MCF 10A (cell line): ENCODE data around the gene TMEM252. TPM values are rescaled to one million over a fixed set of nuclear protein-coding genes. Genes with fewer than 3 reads are reported as not detected.

Source experiments
- BruUV-seq: library from RNA; stranded (reverse); fragments of 400-500 nt; replicated peaks from 2 replicates; lab custom pipeline; 2021; lab: Mats Ljungman, UMichigan
- CTCF ChIA-PET: fragments of 300-600 bp; sonication (Branson Sonifier 250); formaldehyde crosslinking; extraction: SDS; loops from one replicate; lab custom pipeline; 2021; ENCODE audit warnings: antibody characterized with exemption, inconsistent platforms; lab: Yijun Ruan, JAX
- POLR2A ChIA-PET: fragments of 300-600, 350-650 bp; sonication (Branson Sonifier 250); formaldehyde crosslinking; extraction: SDS; loops from one replicate; lab custom pipeline; 2020; ENCODE audit warnings: antibody characterized with exemption, inconsistent platforms; lab: Yijun Ruan, JAX
- DNase-seq: peaks from one replicate; pipeline ENCODE4 v3.0.0-alpha.2; 2018; ENCODE audit not compliant: unreplicated experiment
- H3K27ac Mint-ChIP-seq: one replicate; pipeline ENCODE4 v1.8.0; 2022; ENCODE audit warnings: mild to moderate bottlenecking, low read depth, mixed read lengths; ENCODE audit not compliant: unreplicated experiment
- H3K27me3 Mint-ChIP-seq: one replicate; pipeline ENCODE4 v1.8.0; 2022; ENCODE audit warnings: mixed read lengths; ENCODE audit not compliant: insufficient read depth, unreplicated experiment
- H3K36me3 Mint-ChIP-seq: one replicate; pipeline ENCODE4 v1.8.0; 2022; ENCODE audit warnings: mild to moderate bottlenecking, moderate library complexity, mixed read lengths; ENCODE audit not compliant: insufficient read depth, unreplicated experiment
- H3K4me1 Mint-ChIP-seq: one replicate; pipeline ENCODE4 v1.8.0; 2022; ENCODE audit warnings: mixed read lengths; ENCODE audit not compliant: insufficient read depth, unreplicated experiment
- H3K4me3 Mint-ChIP-seq: one replicate; pipeline ENCODE4 v1.8.0; 2022; ENCODE audit warnings: mild to moderate bottlenecking, moderate library complexity, mixed read lengths; ENCODE audit not compliant: unreplicated experiment
- H3K9me3 Mint-ChIP-seq: one replicate; pipeline ENCODE4 v1.8.0; 2022; ENCODE audit warnings: mixed read lengths; ENCODE audit not compliant: unreplicated experiment
- CTCF ChIP-seq: fragments of 200-600 bp; IDR thresholded peaks from one replicate; pipeline ENCODE4 v1.8.0; 2022; ENCODE audit warnings: antibody characterized with exemption, mild to moderate bottlenecking; ENCODE audit not compliant: unreplicated experiment
- intact Hi-C: fragments of 100-400 bp; cut with micrococcal nuclease; formaldehyde crosslinking; loops from 2 replicates; pipeline ENCODE4 v1.14.1; 2022
- total RNA-seq: library from RNA; stranded (reverse); gene quantifications from 2 replicates; pipeline ENCODE4 v1.2.3, GENCODE V29; 2022

Gene TMEM252
- total RNA-seq, 1 experiment from 2014 or later: not detected

GRCh38 chr9:68538200-68538599, 2.5 kb downstream of the TMEM252 start:
- no peak overlapping the region for H3K4me3 Mint-ChIP-seq
- H3K4me1 Mint-ChIP-seq: no peaks in the 10 kb centered on the region
- peaks cover 20% of the 10 kb centered on the region for H3K27me3 Mint-ChIP-seq
- ChIA-PET POLR2A (no interaction called here), CTCF (interaction anchor here (1.1 kb wide), 1 partner anchor 17 kb away, joined by 5 read pairs; no protein-coding TSS in a partner anchor)
- no peak for DNase-seq
- H3K36me3 Mint-ChIP-seq: no peaks in the 10 kb centered on the region
- intact Hi-C loops: no loop called here
- no peak overlapping the region for H3K27ac Mint-ChIP-seq
- BruUV-seq: no TSS peak
- H3K9me3 Mint-ChIP-seq: no peaks in the 10 kb centered on the region
- no peak for TF ChIP-seq CTCF

GRCh38 chr9:68537616-68537880, 3.1 kb downstream of the TMEM252 start:
- H3K36me3 Mint-ChIP-seq: no peaks in the 10 kb centered on the region
- BruUV-seq: no TSS peak
- no peak overlapping the region for H3K27ac Mint-ChIP-seq
- CTCF ChIA-PET: interaction anchor here (0.8 to 1.1 kb wide), 2 partner anchors 16 to 428 kb away, joined by 3 read pairs; no protein-coding TSS in a partner anchor
- POLR2A ChIA-PET: no interaction called here
- H3K4me1 Mint-ChIP-seq: no peaks in the 10 kb centered on the region
- peaks cover 20% of the 10 kb centered on the region for H3K27me3 Mint-ChIP-seq
- no peak overlapping the region for H3K4me3 Mint-ChIP-seq
- TF ChIP-seq CTCF: no peak
- DNase-seq: no peak
- no peaks in the 10 kb centered on the region for H3K9me3 Mint-ChIP-seq
- intact Hi-C loops: no loop called here

GRCh38 chr9:68536876-68537615, 3.6 kb downstream of the TMEM252 start:
- ChIA-PET POLR2A (no interaction called here), CTCF (interaction anchor here (0.7 to 1.2 kb wide), 5 partner anchors 9 to 429 kb away, joined by 3 to 5 read pairs (median 3); no protein-coding TSS in a partner anchor)
- TF ChIP-seq CTCF: no peak
- H3K27me3 Mint-ChIP-seq: peaks cover 20% of the 10 kb centered on the region
- no peaks in the 10 kb centered on the region for H3K9me3 Mint-ChIP-seq
- no TSS peak for BruUV-seq
- intact Hi-C loops: no loop called here
- no peaks in the 10 kb centered on the region for H3K4me1 Mint-ChIP-seq
- H3K36me3 Mint-ChIP-seq: no peaks in the 10 kb centered on the region
- DNase-seq: no peak
- H3K4me3 Mint-ChIP-seq: no peak overlapping the region
- H3K27ac Mint-ChIP-seq: no peak overlapping the region

GRCh38 chr9:68533678-68534077, 7.0 kb downstream of the TMEM252 start:
- TF ChIP-seq CTCF: no peak
- H3K4me1 Mint-ChIP-seq: no peaks in the 10 kb centered on the region
- no peaks in the 10 kb centered on the region for H3K9me3 Mint-ChIP-seq
- H3K27me3 Mint-ChIP-seq: peaks cover 18% of the 10 kb centered on the region
- intact Hi-C loops: no loop called here
- no peaks in the 10 kb centered on the region for H3K36me3 Mint-ChIP-seq
- ChIA-PET POLR2A (no interaction called here), CTCF (interaction anchor here (0.8 kb wide), 1 partner anchor 18 kb away, joined by 3 read pairs; no protein-coding TSS in a partner anchor)
- DNase-seq: no peak
- no peak overlapping the region for H3K27ac Mint-ChIP-seq
- H3K4me3 Mint-ChIP-seq: no peak overlapping the region
- BruUV-seq: no TSS peak
